Left cardiac atrium (tissue), 4 donors: ENCODE results near the gene SPRR3. TPM values are rescaled to one million over a fixed set of nuclear protein-coding genes. Genes with fewer than 3 reads are reported as not detected.

ENCODE experiments used
- ATAC-seq, 2 donors: fragments of 200-7000 bp; cut with Tn5 transposase; one replicate each; pipeline ENCODE4 v1.9.1; 2020; ENCODE audit warnings: mild to moderate bottlenecking in 2 of 2, moderate library complexity in 2 of 2
- DNase-seq: peaks from one replicate; pipeline ENCODE4 v3.0.0-alpha.2; 2020
- intact Hi-C, 2 donors: fragments of 100-400 bp; cut with DNase I; formaldehyde crosslinking; loops; one replicate each; pipeline versions ENCODE4 v1.14.1 to v1.15.1; 2022 to 2023
- total RNA-seq, 2 donors: library from RNA; stranded (reverse); fragmentation: NEBNext Ultra II Directional; extraction: Animal tissue kit (Norgen Biotek cat#: 25700); gene quantifications; one replicate each; pipeline ENCODE4 v1.2.1, GENCODE V29; 2021
- donor health status: DM: no; HTN: yes; CAD: no.
- donor health status: DM: no; HTN: yes; CAD: no; lungs with severe emphysema.
- donor health status: DM: yes; HTN: yes; CAD: no.
- donor health status: Dilated cardiomyopathy.

The SPRR3 gene
- total RNA-seq, 2 donors from 2014 or later, result not detected

- no peak for DNase-seq
Measured at GRCh38 chr1:153032073-153032472, 30.5 kb downstream of the SPRR3 start.

GRCh38 chr1:153032677-153033308, 31.2 kb downstream of the SPRR3 start:
- intact Hi-C loops, result no loop called here

More at GRCh38 chr1:153032073-153032472, 30.5 kb downstream of the SPRR3 start:
- intact Hi-C loops, result no loop called here
- no peak for ATAC-seq

GRCh38 chr1:153035211-153035610, 33.7 kb downstream of the SPRR3 start:
- intact Hi-C loops, result no loop called here
- DNase-seq (no peak), ATAC-seq (no peak)

More at GRCh38 chr1:153032677-153033308, 31.2 kb downstream of the SPRR3 start:
- DNase-seq, result no peak
- peak in 1 of 2 donors; percentile 94 for ATAC-seq

- intact Hi-C loops, result no loop called here
- no peak for ATAC-seq
Measured at GRCh38 chr1:153040950-153041631, 39.5 kb downstream of the SPRR3 start, which contains the start of gene SPRR2D. Gene SPRR2D, minus strand, starts transcription at chr1:153041120. Its CDS starts 774 bp downstream, at chr1:153040346.

GRCh38 chr1:153049211-153049610, 47.7 kb downstream of the SPRR3 start:
- ATAC-seq (no peak), DNase-seq (no peak)
- intact Hi-C loops, result no loop called here

More at GRCh38 chr1:153040950-153041631, 39.5 kb downstream of the SPRR3 start, which contains the start of gene SPRR2D:
- no peak for DNase-seq

Other genes with a start within 250 kb of the SPRR3 start
- not detected for gene KPRP, start 243.7 kb upstream of the SPRR3 start, total RNA-seq
- not detected for gene LCE1F, start 226.6 kb upstream of the SPRR3 start, total RNA-seq
- gene LCE1E, start 215.5 kb upstream of the SPRR3 start, total RNA-seq, result not detected
- not detected for gene LCE1D, start 205.0 kb upstream of the SPRR3 start, total RNA-seq
- not detected for gene LCE1C, start 195.1 kb upstream of the SPRR3 start, total RNA-seq
- gene LCE1B, start 189.8 kb upstream of the SPRR3 start, total RNA-seq, result not detected
- gene LCE1A, start 174.3 kb upstream of the SPRR3 start, total RNA-seq, result not detected
- gene LCE6A, start 158.9 kb upstream of the SPRR3 start, total RNA-seq, result not detected
- gene LCE7A, start 141.8 kb upstream of the SPRR3 start, total RNA-seq, result not detected
- gene SMCP, start 123.4 kb upstream of the SPRR3 start, total RNA-seq, result not detected
- gene IVL, start 93.2 kb upstream of the SPRR3 start, total RNA-seq, result not detected
- not detected for gene SPRR5, start 54.5 kb upstream of the SPRR3 start, total RNA-seq
- gene SPRR4, start 31.1 kb upstream of the SPRR3 start, total RNA-seq, result not detected
- gene SPRR1A, start 17.7 kb upstream of the SPRR3 start, total RNA-seq, result not detected
- not detected for gene SPRR1B, start 29.5 kb downstream of the SPRR3 start, total RNA-seq
- not detected for gene SPRR2D, start 39.4 kb downstream of the SPRR3 start, total RNA-seq
- gene SPRR2A, start 55.8 kb downstream of the SPRR3 start, total RNA-seq, result not detected
- not detected for gene SPRR2B, start 69.9 kb downstream of the SPRR3 start, total RNA-seq
- gene SPRR2E, start 92.8 kb downstream of the SPRR3 start, total RNA-seq, result not detected
- gene SPRR2F, start 111.8 kb downstream of the SPRR3 start, total RNA-seq, result not detected
- gene SPRR2G, start 149.1 kb downstream of the SPRR3 start, total RNA-seq, result not detected
- gene LELP1, start 201.7 kb downstream of the SPRR3 start, total RNA-seq, result not detected
- gene PRR9, start 215.8 kb downstream of the SPRR3 start, total RNA-seq, result not detected